Mucosa of descending colon (tissue), 3 donors: ENCODE measurements around the gene URB2. TPM values are rescaled to one million over a fixed set of nuclear protein-coding genes. Genes with fewer than 3 reads are reported as not detected.
"Not testable (repeated sequence)": the region's sequence is repeated elsewhere in the genome, so short reads cannot be mapped to it uniquely, and the experiment has no call there.

Source experiments
- ATAC-seq: fragments of 200-7000 bp; cut with Tn5 transposase; one replicate; pipeline ENCODE4 v1.9.1; 2020; ENCODE audit warnings: mild to moderate bottlenecking, moderate library complexity
- DNase-seq, 3 donors: peaks; one replicate each; pipeline ENCODE4 v3.0.0-alpha.2; 2020
- H3K36me3 ChIP-seq: fragments of 200-600 bp; one replicate; pipeline ENCODE4 v1.8.0; 2021; ENCODE audit warnings: low read depth, mild to moderate bottlenecking
- H3K4me1 ChIP-seq: fragments of 200-600 bp; one replicate; pipeline ENCODE4 v1.8.0; 2021; ENCODE audit warnings: low read depth, mild to moderate bottlenecking
- H3K4me3 ChIP-seq: fragments of 200-600 bp; one replicate; pipeline ENCODE4 v1.8.0; 2021; ENCODE audit warnings: mild to moderate bottlenecking
- H3K9me3 ChIP-seq: fragments of 200-600 bp; one replicate; pipeline ENCODE4 v1.8.0; 2021; ENCODE audit warnings: mild to moderate bottlenecking
- CTCF ChIP-seq: fragments of 200-600 bp; IDR thresholded peaks from one replicate; pipeline ENCODE4 v1.8.0; 2022; ENCODE audit warnings: antibody characterized with exemption, mild to moderate bottlenecking
- intact Hi-C, 2 donors: fragments of 100-400 bp; cut with DNase I in 1 of 2; cut with micrococcal nuclease in 1 of 2; formaldehyde crosslinking; loops; one replicate each; pipeline versions ENCODE4 v1.11.0 to v1.11.1; 2022; cut with DNase I, micrococcal nuclease
- total RNA-seq, 3 donors: library from RNA; stranded (reverse); fragmentation: NEBNext Ultra II Directional in 2 of 3; extraction: Animal tissue kit (Norgen Biotek cat#: 25700) in 2 of 3; gene quantifications; one replicate each; pipeline versions ENCODE4 v1.2.1 to v1.2.4, GENCODE V29; 2021 to 2023
- donor health status: DM: no; HTN: no; CAD: no; lungs with moderate emphysema.
- donor health status: DM: no; HTN: no; CAD: no.
- donor health status: DM: no; HTN: yes; CAD: no.

Gene URB2
- total RNA-seq, 3 donors from 2014 or later = 5.5 to 8.3 (median 6.7) TPM

- no peaks in the 10 kb centered on the region for H3K36me3 ChIP-seq
- H3K4me3 ChIP-seq = no peak overlapping the region
- H3K4me1 ChIP-seq = no peaks in the 10 kb centered on the region
- TF ChIP-seq CTCF = no peak
- intact Hi-C loops = no loop called here
- H3K9me3 ChIP-seq = no peaks in the 10 kb centered on the region
- DNase-seq (no peak), ATAC-seq (no peak)
Observed at GRCh38 chr1:229699613-229700267, 73.7 kb downstream of the URB2 start.

- intact Hi-C loops = no loop called here
Observed at GRCh38 chr1:229704157-229704556, 78.1 kb downstream of the URB2 start.

DNA sequence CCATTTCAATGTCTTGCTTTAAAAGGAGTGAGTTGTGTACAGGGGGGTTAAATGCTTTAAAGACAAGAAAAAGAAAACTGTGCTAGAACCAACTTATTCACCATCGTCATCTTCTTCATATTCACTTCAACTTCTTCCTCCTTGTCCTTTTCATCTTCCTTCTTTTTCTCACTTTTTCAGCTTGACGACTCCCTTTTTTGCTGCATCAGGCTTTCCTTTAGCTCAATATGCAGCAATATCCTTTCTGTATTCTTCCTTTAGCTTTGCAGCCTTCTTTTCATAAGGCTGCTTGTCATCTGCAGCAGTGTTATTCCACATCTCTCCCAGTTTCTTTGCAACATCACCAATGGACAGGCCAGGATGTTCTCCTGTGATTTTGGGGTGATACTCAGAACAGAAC lies 79.1 kb downstream of the URB2 start:
- intact Hi-C loops, ATAC-seq, H3K4me3 ChIP-seq, DNase-seq, H3K4me1 ChIP-seq, H3K9me3 ChIP-seq, H3K36me3 ChIP-seq: not testable (repeated sequence)

More at GRCh38 chr1:229704157-229704556, 78.1 kb downstream of the URB2 start:
- ATAC-seq (no peak), DNase-seq (no peak)
- no peaks in the 10 kb centered on the region for H3K4me1 ChIP-seq
- no peaks in the 10 kb centered on the region for H3K36me3 ChIP-seq
- peaks cover 2% of the 10 kb centered on the region for H3K9me3 ChIP-seq
- TF ChIP-seq CTCF = no peak
- no peak overlapping the region for H3K4me3 ChIP-seq

- intact Hi-C loops, ATAC-seq: not testable (repeated sequence)
Observed at GRCh38 chr1:229707127-229707526, 81.1 kb downstream of the URB2 start.

GRCh38 chr1:229709500-229710013 lies 83.5 kb downstream of the URB2 start:
- no peaks in the 10 kb centered on the region for H3K4me1 ChIP-seq
- H3K9me3 ChIP-seq = peaks cover 2% of the 10 kb centered on the region
- H3K4me3 ChIP-seq = no peak overlapping the region
- ATAC-seq (no peak), DNase-seq (no peak)
- intact Hi-C loops = no loop called here
- no peak for TF ChIP-seq CTCF
- H3K36me3 ChIP-seq = no peaks in the 10 kb centered on the region

More at GRCh38 chr1:229707127-229707526, 81.1 kb downstream of the URB2 start:
- DNase-seq, H3K9me3 ChIP-seq, H3K4me1 ChIP-seq, H3K36me3 ChIP-seq, H3K4me3 ChIP-seq: not testable (repeated sequence)

Other genes starting within 250 kb of the URB2 start
- 1 to 10 TPM in 2 of 3 donors, not detected in 1; 2.8 to 4.1 TPM for gene ACTA1, start 192.2 kb upstream of the URB2 start, total RNA-seq
- 10 to 100 TPM; 24.5 to 29.4 (median 26.7) TPM for gene NUP133, start 117.9 kb upstream of the URB2 start, total RNA-seq
- 10 to 100 TPM; 19.6 to 25.9 (median 22.3) TPM for gene ABCB10, start 67.5 kb upstream of the URB2 start, total RNA-seq
- gene TAF5L, start 125 bp upstream of the URB2 start, total RNA-seq = 10 to 100 TPM; 21.1 to 25.1 (median 23.4) TPM